GM21619 (cell line): ENCODE data around the gene FAM124B.

Source experiments
- ATAC-seq: cut with Tn5 transposase; IDR thresholded peaks from one replicate; pipeline ENCODE4 v1.9.1; 2021; ENCODE audit not compliant: unreplicated experiment

FAM124B gene

DNA sequence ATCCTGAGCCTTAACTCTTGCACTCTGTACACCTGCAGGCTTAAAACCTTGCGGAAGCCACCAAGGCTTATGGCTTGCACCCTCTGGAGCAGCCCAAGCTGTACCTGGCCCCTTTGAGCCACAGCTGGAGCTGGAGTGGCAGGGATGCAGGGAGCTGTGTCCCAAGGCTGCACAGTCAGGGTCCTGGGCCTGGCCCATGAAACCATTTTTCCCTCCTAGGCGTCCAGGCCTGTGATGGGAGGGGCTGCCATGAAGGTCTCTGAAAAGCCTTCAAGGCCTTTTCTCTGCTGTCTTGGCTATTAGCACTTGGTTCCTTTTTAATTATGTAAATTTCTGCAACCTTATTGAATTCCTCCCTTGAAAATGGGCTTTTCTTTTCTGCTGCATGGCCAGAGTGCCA, 56.4 kb downstream of the FAM124B start:
- no peak for ATAC-seq

- no peak for ATAC-seq
Observed at GRCh38 chr2:224343226-224343625, 58.7 kb downstream of the FAM124B start.

DNA sequence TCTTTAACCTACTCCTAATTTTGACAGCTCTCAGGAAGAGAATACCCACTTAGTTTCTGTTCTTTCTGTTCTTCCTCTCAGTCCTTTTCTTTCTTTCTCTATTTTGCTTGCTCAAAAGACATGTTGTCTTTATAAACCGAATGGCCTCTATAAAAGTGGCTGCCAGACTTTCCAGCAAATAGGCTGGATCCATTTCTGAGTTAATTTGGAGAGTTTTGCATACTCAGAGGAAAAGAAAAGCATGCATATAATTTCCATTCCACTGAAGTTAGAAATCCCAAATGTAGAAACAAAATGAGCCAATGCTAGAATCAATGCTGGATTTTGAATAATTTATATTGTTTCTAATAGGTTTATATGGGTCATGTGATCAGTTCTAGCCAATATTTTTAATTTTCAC, 65.9 kb downstream of the FAM124B start:
- no peak for ATAC-seq

GRCh38 chr2:224334726-224335125, 67.2 kb downstream of the FAM124B start:
- ATAC-seq = no peak

- no peak for ATAC-seq
Observed at GRCh38 chr2:224333726-224334482, 68.0 kb downstream of the FAM124B start.

- no peak for ATAC-seq
Observed at GRCh38 chr2:224331698-224332097, 70.2 kb downstream of the FAM124B start.

DNA sequence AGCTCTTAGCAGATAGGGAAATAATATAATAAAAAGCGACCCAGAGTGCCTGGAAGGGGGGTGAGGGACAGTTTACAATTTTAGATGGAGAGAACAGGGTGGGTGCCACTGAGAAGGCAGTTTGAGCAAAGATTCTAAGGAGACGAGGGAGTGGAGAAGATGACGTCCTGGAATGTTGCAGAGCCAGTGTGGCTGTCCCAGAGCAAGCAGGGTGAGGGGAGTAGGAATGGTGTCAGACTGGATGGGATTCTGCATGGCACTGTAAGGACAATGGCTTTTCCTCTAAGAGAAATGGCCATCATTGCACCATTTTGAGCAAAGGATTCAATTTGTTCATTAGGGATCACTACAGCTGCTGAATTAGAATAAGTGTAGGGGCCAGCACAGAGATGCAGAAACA, 73.1 kb downstream of the FAM124B start:
- no peak for ATAC-seq
